Measurements from ENCODE around the gene UBE2G1. TPM values are rescaled to one million over a fixed set of nuclear protein-coding genes. Genes with fewer than 3 reads are reported as not detected.

The UBE2G1 gene
- total RNA-seq, 1 donor from 2014 or later, result 88.5 TPM

- Histone ChIP-seq H2AFZ (replicated peaks) (no peak overlapping the region), H3F3A (ENCODE audit: low read depth) (no peaks in the 10 kb centered on the region), H3K4me1 (peaks cover 9% of the 10 kb centered on the region), H3K79me2 (ENCODE audit: low read depth) (peaks cover 95% of the 10 kb centered on the region), H3K4me2 (no peak overlapping the region), H3K27ac (no peak overlapping the region), H3K36me3 (no peaks in the 10 kb centered on the region), H3K4me3 (no peak overlapping the region), H3K9me3 (ENCODE audit: low read depth) (no peaks in the 10 kb centered on the region), H3K27me3 (no peaks in the 10 kb centered on the region), H4K20me1 (ENCODE audit: low read depth) (peaks cover 81% of the 10 kb centered on the region), H3K9ac (no peak overlapping the region)
- H3K4me1 Mint-ChIP-seq, result no peaks in the 10 kb centered on the region
- no peaks in the 10 kb centered on the region for H3K9me3 Mint-ChIP-seq
- no peaks in the 10 kb centered on the region for H3K27me3 Mint-ChIP-seq (ENCODE audit: insufficient read depth, low read depth)
- H3K27ac Mint-ChIP-seq, result no peak overlapping the region
- H3K36me3 Mint-ChIP-seq, result peaks cover 15% of the 10 kb centered on the region
- H3K4me3 Mint-ChIP-seq, result no peak overlapping the region
- DNase-seq (ENCODE audit: low spot score), result no peak
- TF ChIP-seq EZH2 (IDR thresholded peaks at IDR 0.05) (no peak), EZH2phosphoT487 (IDR thresholded peaks at IDR 0.05) (no peak), CTCF (IDR thresholded peaks at IDR 0.05) (no peak)
Measured at GRCh38 chr17:4246674-4247073, 119.8 kb downstream of the UBE2G1 start.

DNA sequence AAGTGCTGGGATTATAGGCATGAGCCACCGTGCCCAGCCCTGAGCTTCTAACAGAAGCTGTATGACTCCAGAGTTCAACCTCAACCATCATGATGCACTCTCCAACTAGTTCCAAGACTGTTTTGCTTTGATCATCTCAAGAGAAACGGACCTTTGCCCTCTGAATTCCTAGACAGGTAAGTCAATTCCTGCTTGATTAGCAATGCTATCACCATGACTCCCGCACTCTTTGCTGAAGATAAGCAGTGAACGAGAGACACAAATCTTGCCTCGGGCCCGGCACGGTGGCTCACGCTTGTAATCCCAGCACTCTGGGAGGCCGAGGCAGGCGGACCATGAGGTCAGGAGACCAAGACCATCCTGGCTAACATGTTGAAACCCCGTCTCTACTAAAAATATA is 124.9 kb downstream of the UBE2G1 start:
- H3K9me3 ChIP-seq (ENCODE audit: low read depth), result no peaks in the 10 kb centered on the region
- no peak for DNase-seq (ENCODE audit: low spot score)
- no peak overlapping the region for H3K4me3 ChIP-seq
- no peaks in the 10 kb centered on the region for H3K36me3 ChIP-seq
- H3K79me2 ChIP-seq (ENCODE audit: low read depth), result peaks cover 44% of the 10 kb centered on the region
- no peak overlapping the region for H3K4me2 ChIP-seq
- H3K9me3 Mint-ChIP-seq, result no peaks in the 10 kb centered on the region
- no peak overlapping the region for H3K4me3 Mint-ChIP-seq
- no peak overlapping the region for H2AFZ ChIP-seq (replicated peaks)
- no peak overlapping the region for H3K9ac ChIP-seq
- H3K27ac Mint-ChIP-seq, result no peak overlapping the region
- H4K20me1 ChIP-seq (ENCODE audit: low read depth), result peaks cover 33% of the 10 kb centered on the region
- no peak overlapping the region for H3K27ac ChIP-seq
- no peaks in the 10 kb centered on the region for H3K4me1 ChIP-seq
- H3K36me3 Mint-ChIP-seq, result peaks cover 18% of the 10 kb centered on the region
- no peaks in the 10 kb centered on the region for H3K27me3 ChIP-seq
- no peak for TF ChIP-seq EZH2 (IDR thresholded peaks at IDR 0.05)
- no peak for TF ChIP-seq EZH2phosphoT487 (IDR thresholded peaks at IDR 0.05)
- TF ChIP-seq CTCF (IDR thresholded peaks at IDR 0.05), result no peak
- H3K4me1 Mint-ChIP-seq, result no peaks in the 10 kb centered on the region
- H3K27me3 Mint-ChIP-seq (ENCODE audit: insufficient read depth, low read depth), result no peaks in the 10 kb centered on the region
- H3F3A ChIP-seq (ENCODE audit: low read depth), result no peaks in the 10 kb centered on the region

GRCh38 chr17:4236456-4236855 is 130.0 kb downstream of the UBE2G1 start:
- H3K27me3 Mint-ChIP-seq (ENCODE audit: insufficient read depth, low read depth), result no peaks in the 10 kb centered on the region
- Histone ChIP-seq H2AFZ (replicated peaks) (no peak overlapping the region), H3K79me2 (ENCODE audit: low read depth) (no peaks in the 10 kb centered on the region), H3K36me3 (no peaks in the 10 kb centered on the region), H3K27ac (no peak overlapping the region), H3K4me3 (no peak overlapping the region), H3K4me2 (no peak overlapping the region), H3K27me3 (no peaks in the 10 kb centered on the region), H3K9me3 (ENCODE audit: low read depth) (no peaks in the 10 kb centered on the region), H3K9ac (no peak overlapping the region), H3K4me1 (no peaks in the 10 kb centered on the region), H4K20me1 (ENCODE audit: low read depth) (no peaks in the 10 kb centered on the region), H3F3A (ENCODE audit: low read depth) (no peaks in the 10 kb centered on the region)
- no peak overlapping the region for H3K4me3 Mint-ChIP-seq
- TF ChIP-seq EZH2 (IDR thresholded peaks at IDR 0.05), result no peak
- no peak for TF ChIP-seq EZH2phosphoT487 (IDR thresholded peaks at IDR 0.05)
- no peak for TF ChIP-seq CTCF (IDR thresholded peaks at IDR 0.05)
- H3K9me3 Mint-ChIP-seq, result no peaks in the 10 kb centered on the region
- H3K27ac Mint-ChIP-seq, result no peak overlapping the region
- peaks cover 14% of the 10 kb centered on the region for H3K36me3 Mint-ChIP-seq
- no peaks in the 10 kb centered on the region for H3K4me1 Mint-ChIP-seq
- DNase-seq (ENCODE audit: low spot score), result no peak

Data from neural progenitor cell (in vitro differentiated cells).